ENCODE data around the gene EPS15. TPM values are rescaled to one million over a fixed set of nuclear protein-coding genes. Genes with fewer than 3 reads are reported as not detected.

EPS15 gene
- total and polyA plus RNA-seq, 9 of the 15 experiments (the other 6 are each of a cell fraction or from before 2014, with no cell fraction given), result 23.1 to 69.0 (median 41.7) TPM

DNA sequence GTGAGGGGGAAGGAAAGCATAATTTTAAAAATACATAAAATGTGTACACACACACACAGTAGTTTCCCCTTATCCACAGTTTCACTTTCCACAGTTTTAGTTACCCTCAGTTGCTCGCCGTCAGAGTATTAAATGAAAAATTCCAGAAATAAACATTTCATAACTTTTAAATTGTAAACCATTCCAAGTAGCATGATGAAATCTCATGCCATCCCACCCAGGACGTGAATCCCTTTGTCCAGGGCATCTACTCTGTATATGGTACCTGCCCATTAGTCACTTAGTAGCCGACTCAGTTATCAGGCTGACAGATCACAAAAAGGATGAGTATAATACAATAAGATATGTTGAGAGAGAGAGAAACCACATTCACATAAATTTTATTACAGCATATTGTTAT is 36.2 kb downstream of the EPS15 start:
- H3K9ac ChIP-seq (ENCODE audit: insufficient read depth in 1 of 2, low read depth in 2 of 2, low read length in 2 of 2), result no peak overlapping the region
- FAIRE-seq, result no peak
- TF ChIP-seq TCF7 (IDR thresholded peaks at IDR 0.05; ENCODE audit: borderline replicate concordance), result no peak
- no peak for TF ChIP-seq ZNF589 (CRISPR knock-in tag; IDR thresholded peaks at IDR 0.05; ENCODE audit: low read depth)
- TF ChIP-seq FOSL1 (tag; conservative IDR thresholded peaks at IDR 0.05), result no peak
- TF ChIP-seq, protein P1, sequence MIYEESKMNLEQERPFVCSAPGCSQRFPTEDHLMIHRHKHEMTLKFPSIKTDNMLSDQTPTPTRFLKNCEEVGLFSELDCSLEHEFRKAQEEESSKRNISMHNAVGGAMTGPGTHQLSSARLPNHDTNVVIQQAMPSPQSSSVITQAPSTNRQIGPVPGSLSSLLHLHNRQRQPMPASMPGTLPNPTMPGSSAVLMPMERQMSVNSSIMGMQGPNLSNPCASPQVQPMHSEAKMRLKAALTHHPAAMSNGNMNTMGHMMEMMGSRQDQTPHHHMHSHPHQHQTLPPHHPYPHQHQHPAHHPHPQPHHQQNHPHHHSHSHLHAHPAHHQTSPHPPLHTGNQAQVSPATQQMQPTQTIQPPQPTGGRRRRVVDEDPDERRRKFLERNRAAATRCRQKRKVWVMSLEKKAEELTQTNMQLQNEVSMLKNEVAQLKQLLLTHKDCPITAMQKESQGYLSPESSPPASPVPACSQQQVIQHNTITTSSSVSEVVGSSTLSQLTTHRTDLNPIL (CRISPR knock-in tag; IDR thresholded peaks at IDR 0.05), result no peak
- TF ChIP-seq, protein P2, sequence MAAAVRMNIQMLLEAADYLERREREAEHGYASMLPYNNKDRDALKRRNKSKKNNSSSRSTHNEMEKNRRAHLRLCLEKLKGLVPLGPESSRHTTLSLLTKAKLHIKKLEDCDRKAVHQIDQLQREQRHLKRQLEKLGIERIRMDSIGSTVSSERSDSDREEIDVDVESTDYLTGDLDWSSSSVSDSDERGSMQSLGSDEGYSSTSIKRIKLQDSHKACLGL (CRISPR knock-in tag; IDR thresholded peaks at IDR 0.05; ENCODE audit: borderline replicate concordance, poor library complexity, severe bottlenecking), result no peak
- TF ChIP-seq ZKSCAN3 (CRISPR knock-in tag; IDR thresholded peaks at IDR 0.05), result no peak
- no peak for TF ChIP-seq KDM5B (IDR thresholded peaks at IDR 0.05; ENCODE audit: insufficient replicate concordance, low read depth, low read length)
- no peak for TF ChIP-seq TAF9B (IDR thresholded peaks at IDR 0.05; ENCODE audit: partially characterized antibody)
- TF ChIP-seq PURB (CRISPR knock-in tag; IDR thresholded peaks at IDR 0.05; ENCODE audit: low read depth), result no peak
- TF ChIP-seq ATF7 (IDR thresholded peaks at IDR 0.05), result no peak
- no peak for TF ChIP-seq POLR2AphosphoS5 (IDR thresholded peaks at IDR 0.05; ENCODE audit: control insufficient read depth, insufficient read depth, low read depth, low read length)
- TF ChIP-seq TRIM24 (IDR thresholded peaks at IDR 0.05), result no peak
- no peak for TF ChIP-seq MEIS2 (IDR thresholded peaks at IDR 0.05; ENCODE audit: partially characterized antibody)
- TF ChIP-seq SIX5 (IDR thresholded peaks at IDR 0.05; ENCODE audit: borderline replicate concordance in 1 of 2, insufficient read depth in 1 of 2, low read depth in 1 of 2, low read length in 2 of 2), result no peak
- no peak for TF ChIP-seq ZNF197 (CRISPR knock-in tag; IDR thresholded peaks at IDR 0.05; ENCODE audit: low read depth)
- no peak for TF ChIP-seq PTTG1 (tag; IDR thresholded peaks at IDR 0.05; ENCODE audit: low read depth)
- TF ChIP-seq, protein P3, sequence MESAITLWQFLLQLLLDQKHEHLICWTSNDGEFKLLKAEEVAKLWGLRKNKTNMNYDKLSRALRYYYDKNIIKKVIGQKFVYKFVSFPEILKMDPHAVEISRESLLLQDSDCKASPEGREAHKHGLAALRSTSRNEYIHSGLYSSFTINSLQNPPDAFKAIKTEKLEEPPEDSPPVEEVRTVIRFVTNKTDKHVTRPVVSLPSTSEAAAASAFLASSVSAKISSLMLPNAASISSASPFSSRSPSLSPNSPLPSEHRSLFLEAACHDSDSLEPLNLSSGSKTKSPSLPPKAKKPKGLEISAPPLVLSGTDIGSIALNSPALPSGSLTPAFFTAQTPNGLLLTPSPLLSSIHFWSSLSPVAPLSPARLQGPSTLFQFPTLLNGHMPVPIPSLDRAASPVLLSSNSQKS (CRISPR knock-in tag; IDR thresholded peaks at IDR 0.05), result no peak
- ChIA-PET POLR2A (no interaction called here), CTCF (ENCODE audit: low intra/inter-chr PET ratio) (no interaction called here)
- no peak overlapping the region for H2AFZ ChIP-seq (ENCODE audit: low read depth, low read length)
- H3K79me2 ChIP-seq (ENCODE audit: control insufficient read depth, insufficient read depth, low read length), result peaks cover 69% of the 10 kb centered on the region
- DNase-seq (ENCODE audit: extremely low read depth in 1 of 4, low spot score in 3 of 4), result no peak
- H4K20me1 ChIP-seq (replicated peaks; ENCODE audit: control insufficient read depth, insufficient read depth, low read length), result no peaks in the 10 kb centered on the region
- intact Hi-C loops (cut with micrococcal nuclease) (no loop called here), in situ Hi-C loops (cut with MboI) (no loop called here)
- ATAC-seq, result no peak
- H3K9me3 ChIP-seq (replicated peaks; ENCODE audit: control insufficient read depth, insufficient read depth, low read depth, low read length), result no peaks in the 10 kb centered on the region
- H3K27me3 ChIP-seq (ENCODE audit: control insufficient read depth in 2 of 2, insufficient read depth in 2 of 2, low read length in 2 of 2), result no peaks in the 10 kb centered on the region
- no peaks in the 10 kb centered on the region for H3K9me1 ChIP-seq (ENCODE audit: control insufficient read depth, insufficient read depth, low read length)
- H3K4me1 ChIP-seq (replicated peaks in 1 of 2; ENCODE audit: control insufficient read depth in 2 of 2, insufficient read depth in 2 of 2, low read length in 2 of 2), result peaks cover 0 to 4% of the 10 kb centered on the region in 2 experiments; a peak in 2 of 5 replicates
- no peak overlapping the region for H3K4me3 ChIP-seq
- peaks cover 17% of the 10 kb centered on the region; the same call in 2 of the 3 replicates for H3K36me3 ChIP-seq (ENCODE audit: control insufficient read depth, insufficient read depth, low read length)
- H3K27ac ChIP-seq (ENCODE audit: extremely low read depth, low read depth, low read length), result no peak overlapping the region
- WGBS (ENCODE audit: insufficient coverage, low coverage, missing lambda C conversion rate), result 90% methylated on average over 4 of the region's 4 CpGs
- H3K4me2 ChIP-seq (ENCODE audit: insufficient read depth, low read length), result no peak overlapping the region
- BruUV-seq (replicated peaks), result no TSS peak

Data from K562 (cell line).